ENCODE results near the gene LSR.

LSR gene

GRCh38 chr19:35241417-35241816 is 7.4 kb upstream of the LSR start:
- DNase-seq (ENCODE audit: low read depth in 2 of 2): no peak

GRCh38 chr19:35246466-35247092 is 2.2 kb upstream of the LSR start:
- DNase-seq (ENCODE audit: low read depth in 2 of 2): no peak

GRCh38 chr19:35247526-35248309 is 1.1 kb upstream of the LSR start:
- DNase-seq (ENCODE audit: low read depth in 2 of 2): no peak

GRCh38 chr19:35249146-35249847 is 495 bp downstream of the LSR start:
- DNase-seq (ENCODE audit: low read depth in 2 of 2): no peak

- DNase-seq (ENCODE audit: low read depth in 2 of 2): no peak
These were observed 1.3 kb downstream of the LSR start for GRCh38 chr19:35249848-35250711.

- no peak for DNase-seq (ENCODE audit: low read depth in 2 of 2)
These were observed 2.7 kb downstream of the LSR start for GRCh38 chr19:35251456-35251855.

GRCh38 chr19:35253316-35254286 is 4.8 kb downstream of the LSR start:
- DNase-seq (ENCODE audit: low read depth in 2 of 2): no peak

- DNase-seq (ENCODE audit: low read depth in 2 of 2): no peak
These were observed 5.8 kb downstream of the LSR start for GRCh38 chr19:35254341-35255297.

GRCh38 chr19:35256566-35256965 is 7.8 kb downstream of the LSR start:
- DNase-seq (ENCODE audit: low read depth in 2 of 2): no peak

- DNase-seq (ENCODE audit: low read depth in 2 of 2): no peak
These were observed 8.3 kb downstream of the LSR start for GRCh38 chr19:35257113-35257461.

- no peak for DNase-seq (ENCODE audit: low read depth in 2 of 2)
These were observed 12.0 kb downstream of the LSR start for GRCh38 chr19:35260694-35261304.

- no peak for DNase-seq (ENCODE audit: low read depth in 2 of 2)
These were observed 12.7 kb downstream of the LSR start for GRCh38 chr19:35261356-35262100.

- no peak for DNase-seq (ENCODE audit: low read depth in 2 of 2)
These were observed 13.4 kb downstream of the LSR start for GRCh38 chr19:35262101-35262761.

GRCh38 chr19:35264268-35265125 is 15.7 kb downstream of the LSR start:
- no peak for DNase-seq (ENCODE audit: low read depth in 2 of 2)

GRCh38 chr19:35265126-35265899 is 16.5 kb downstream of the LSR start:
- no peak for DNase-seq (ENCODE audit: low read depth in 2 of 2)

GRCh38 chr19:35265900-35266519 is 17.2 kb downstream of the LSR start:
- no peak for DNase-seq (ENCODE audit: low read depth in 2 of 2)
